GM19193 (cell line): ENCODE results near the gene ATP10B.

Source experiments
- POLR2A ChIP-seq: IDR thresholded peaks from 4 replicates; pipeline ENCODE4 v1.6.1; 2011; ENCODE audit not compliant: insufficient read depth, insufficient read length; ENCODE audit errors: extremely low read depth

ATP10B gene

DNA sequence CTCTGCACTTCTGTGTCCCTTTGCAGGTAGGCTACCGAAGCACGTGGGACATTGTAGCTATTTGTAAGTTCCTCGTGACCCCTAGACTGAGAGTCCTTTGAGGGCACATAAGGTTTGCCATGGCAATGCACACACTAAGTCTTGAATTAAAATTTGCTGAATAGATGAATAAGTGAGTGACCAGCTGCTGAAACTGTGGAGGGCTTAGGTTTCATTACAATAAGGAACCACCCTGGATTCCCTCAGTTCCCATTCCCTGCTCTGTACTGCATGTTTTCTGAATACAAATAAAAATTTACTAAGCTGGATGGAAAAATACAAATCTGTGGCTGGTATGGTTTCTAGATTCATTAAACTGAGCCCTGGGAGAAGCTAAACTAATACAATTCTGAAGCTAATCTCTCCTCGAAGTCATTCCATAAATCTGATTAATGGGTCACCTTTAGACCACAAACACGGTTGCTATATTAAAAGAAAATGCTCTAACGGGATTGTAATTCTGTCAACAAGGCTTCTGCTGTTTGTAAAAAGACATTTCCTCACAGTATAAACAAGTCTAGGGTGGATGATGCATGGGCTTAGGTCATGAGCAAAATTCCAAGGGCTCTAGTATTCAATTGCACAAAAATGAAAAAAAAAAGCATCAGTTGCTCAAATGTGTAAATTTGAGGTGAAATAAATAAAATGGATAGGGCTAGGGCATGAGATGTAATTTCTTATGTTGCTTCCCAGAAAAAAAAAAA is 172.3 kb downstream of the ATP10B start:
- TF ChIP-seq POLR2A = no peak

DNA sequence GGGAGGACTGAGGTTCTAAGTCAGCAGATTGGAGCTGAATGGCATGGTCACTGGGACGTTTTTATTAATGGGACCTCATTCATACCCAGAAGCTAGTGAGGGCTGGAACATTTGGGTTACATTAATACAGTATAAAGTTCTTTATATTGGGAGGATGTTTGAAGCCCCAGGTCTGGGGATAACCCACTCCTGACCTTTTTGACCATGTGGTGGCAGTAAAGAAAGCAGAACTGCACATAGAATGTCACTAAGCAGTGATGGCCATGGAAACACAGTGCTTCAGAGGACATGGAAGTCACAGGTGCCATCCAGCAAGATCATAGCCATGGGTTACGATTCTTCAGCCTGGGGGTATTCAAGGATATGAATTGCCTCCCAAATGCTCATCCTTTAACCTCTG is 176.0 kb downstream of the ATP10B start:
- no peak for TF ChIP-seq POLR2A

DNA sequence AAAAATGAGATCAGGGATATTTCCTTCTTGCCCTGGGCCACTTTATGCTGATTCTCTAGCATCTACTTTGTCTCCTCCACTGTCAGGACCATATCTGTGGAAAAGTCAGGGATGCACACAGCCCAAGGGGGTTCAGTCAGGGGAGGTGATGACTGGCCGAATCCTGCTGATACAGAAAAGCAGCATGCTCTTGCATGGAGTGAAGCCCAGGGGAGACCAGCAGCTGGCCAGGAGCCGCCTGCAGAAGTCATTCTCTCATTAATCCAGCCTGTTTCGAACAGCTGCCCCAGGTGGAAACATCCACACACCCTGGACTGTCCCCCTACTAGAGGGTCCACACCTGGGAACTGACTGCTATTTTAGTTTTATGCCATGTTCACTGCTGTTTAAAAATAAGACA is 177.1 kb downstream of the ATP10B start:
- TF ChIP-seq POLR2A = no peak

DNA sequence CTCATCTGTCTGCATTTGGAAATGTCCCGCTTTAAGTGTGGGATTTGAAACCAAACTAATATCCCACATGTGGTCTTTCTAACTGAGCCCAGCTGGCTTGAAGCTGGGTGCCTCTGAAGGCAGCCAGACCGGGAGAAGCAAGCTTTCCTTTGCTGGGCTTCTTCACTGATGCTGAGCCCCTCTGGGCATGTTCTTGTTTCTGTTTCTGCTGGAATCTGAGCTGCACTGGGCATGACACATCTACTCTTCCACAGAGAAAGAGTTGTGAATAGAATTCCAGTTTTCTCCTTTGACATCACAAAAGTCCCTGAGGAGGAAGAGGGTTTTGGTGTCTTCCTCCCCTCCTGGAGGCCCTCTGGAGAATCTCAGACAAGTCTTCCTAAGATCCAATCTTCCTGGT is 179.5 kb downstream of the ATP10B start:
- TF ChIP-seq POLR2A = no peak

DNA sequence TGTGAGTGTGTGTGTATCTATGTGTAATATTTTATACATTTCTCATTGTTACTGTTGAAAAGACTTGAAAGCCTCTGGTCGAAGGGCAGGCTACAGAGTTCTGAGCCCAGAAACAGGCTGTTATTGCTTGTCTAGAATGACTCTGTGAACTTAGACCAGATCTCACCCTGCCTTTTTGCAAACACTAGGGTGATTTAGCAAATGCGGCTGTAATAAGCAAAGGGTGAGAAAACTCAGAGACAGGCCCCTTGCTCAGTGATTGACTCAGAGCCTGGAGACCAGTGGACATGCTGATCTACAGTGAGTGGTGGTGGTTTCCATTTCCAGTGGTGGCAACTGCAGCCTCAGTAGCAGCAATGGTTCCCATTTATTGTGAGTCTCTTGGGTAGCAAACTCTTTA is 183.7 kb downstream of the ATP10B start:
- no peak for TF ChIP-seq POLR2A

DNA sequence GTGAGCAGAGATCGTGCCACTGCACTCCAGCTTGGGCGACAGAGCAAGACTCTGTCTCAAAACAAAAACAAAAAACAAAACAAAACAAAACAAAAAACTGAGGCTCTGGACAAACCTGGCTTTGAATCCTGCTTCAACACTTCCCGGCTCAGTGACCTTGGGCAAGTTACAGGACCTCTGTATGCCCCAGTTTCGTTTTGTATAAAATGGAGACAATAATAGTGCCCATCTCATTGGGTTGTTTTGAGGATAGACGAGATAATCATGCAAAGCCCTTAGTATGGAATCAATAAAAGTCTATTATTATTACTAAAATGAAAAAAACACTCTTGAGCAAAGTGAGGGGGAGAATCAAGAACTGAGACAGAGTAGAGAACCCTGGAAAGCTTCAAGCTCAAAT is 184.9 kb downstream of the ATP10B start:
- TF ChIP-seq POLR2A = no peak

DNA sequence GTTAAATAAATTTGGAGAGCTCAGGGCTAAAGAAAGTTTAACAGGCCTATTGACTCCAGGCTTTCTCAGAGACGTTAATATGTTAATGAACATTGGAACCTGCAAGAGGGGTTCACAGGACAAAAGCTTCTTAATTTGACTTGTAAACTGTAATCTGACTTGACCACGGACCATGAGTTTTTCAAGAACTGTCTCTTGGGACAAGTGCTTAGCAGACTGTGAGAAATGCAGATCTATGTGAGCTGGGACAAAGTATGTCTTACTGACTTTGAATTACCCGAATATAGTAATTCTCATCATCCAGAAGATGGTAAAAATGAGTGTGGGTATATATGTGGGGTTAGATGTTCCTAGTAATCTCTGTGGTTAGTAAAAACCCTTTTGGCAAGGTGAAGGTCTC is 186.6 kb downstream of the ATP10B start:
- no peak for TF ChIP-seq POLR2A

DNA sequence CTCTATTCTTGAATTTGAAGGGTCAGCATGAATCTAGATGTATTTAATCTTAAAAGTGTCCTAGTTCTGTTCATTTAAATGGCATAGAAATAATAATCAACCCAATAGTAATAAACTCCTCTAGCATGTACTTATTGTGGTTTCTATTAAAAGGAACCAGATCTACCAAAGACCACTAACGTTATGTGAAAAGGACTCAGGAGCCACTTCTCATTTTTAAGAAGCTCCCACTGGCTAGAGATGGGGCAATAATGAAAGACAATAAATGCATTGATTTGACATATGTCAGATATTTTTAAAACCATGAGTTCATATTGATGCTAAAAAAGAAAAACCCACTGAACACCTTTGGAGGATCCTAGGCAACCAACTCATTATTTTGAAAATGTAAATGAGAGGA is 191.9 kb downstream of the ATP10B start:
- no peak for TF ChIP-seq POLR2A

DNA sequence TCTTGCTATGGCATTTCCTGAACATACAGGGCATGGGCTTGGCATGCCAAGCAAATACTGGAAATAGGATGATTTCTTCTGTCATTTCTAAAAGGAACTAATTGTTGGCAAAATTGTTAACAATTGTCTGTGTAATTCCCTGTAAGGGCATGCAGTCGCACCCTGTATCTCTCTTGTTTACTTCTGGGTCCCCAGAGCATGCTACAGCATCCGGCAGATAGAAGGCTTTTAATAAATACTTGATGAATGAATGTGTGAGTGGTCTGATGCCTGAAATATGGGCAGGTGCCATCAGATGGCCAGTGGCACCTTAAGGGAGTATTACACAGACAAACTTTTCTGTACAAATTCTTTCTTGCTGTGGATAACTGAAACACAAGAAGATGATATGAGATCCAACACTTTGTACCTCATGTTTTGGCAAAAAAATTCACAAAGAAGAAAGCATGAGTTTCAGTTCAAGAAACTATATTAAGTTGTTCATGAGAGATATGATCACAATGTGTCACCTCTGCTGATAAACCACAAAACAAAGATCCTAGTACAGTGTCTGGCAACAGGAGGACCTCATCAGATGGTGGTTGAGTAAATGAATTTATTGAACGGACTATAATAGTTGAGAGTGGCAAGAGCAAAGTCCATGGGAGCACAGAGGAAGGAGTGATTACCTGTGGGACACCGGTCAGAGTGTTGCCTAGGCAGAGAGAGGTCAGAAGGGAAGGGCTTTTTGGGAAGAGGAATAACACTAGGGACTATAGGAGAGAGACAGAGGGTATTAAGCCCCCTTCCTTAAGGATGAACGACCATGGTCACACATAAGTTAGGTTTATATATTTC is 194.2 kb downstream of the ATP10B start:
- TF ChIP-seq POLR2A = no peak

DNA sequence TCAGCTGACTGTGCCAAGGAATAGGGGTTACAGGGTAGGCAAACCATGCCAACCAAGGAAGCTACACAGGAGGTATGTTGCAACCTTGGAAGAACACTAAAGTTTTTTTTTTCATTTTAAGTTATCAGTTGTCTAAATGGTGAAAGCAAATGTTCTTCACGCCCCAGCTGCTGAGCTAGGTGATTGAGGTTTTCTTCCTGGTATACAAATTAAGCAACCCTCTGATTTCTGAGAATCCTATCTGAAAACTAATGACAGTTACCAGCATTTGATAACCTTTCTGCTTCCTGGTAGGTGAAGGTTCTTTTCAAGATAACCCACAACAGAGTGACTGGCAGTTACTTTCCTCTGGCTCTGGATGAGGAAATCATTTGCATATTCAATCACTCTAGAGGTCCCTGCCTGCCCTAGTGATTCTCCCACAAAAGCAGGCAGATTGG is 194.9 kb downstream of the ATP10B start:
- TF ChIP-seq POLR2A = no peak

DNA sequence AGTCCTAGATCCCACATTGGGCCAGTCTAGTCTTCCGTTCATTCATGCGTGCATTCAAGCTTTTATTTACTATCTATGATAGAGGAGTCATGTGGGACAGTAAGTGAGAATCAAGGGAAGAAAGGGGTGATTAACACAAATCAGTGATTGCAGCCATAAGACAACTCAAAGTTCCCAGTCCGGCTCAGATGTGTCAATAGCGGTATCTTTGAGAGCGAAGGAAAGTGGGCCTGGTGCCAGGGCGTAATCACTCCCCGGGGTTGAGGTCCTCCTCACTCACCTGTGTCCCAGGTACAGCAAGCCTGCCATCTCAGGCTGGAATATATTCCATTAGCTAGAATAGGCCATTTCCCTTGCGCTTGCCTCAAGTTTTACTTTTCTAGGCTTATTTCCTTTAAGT is 196.3 kb downstream of the ATP10B start:
- no peak for TF ChIP-seq POLR2A

DNA sequence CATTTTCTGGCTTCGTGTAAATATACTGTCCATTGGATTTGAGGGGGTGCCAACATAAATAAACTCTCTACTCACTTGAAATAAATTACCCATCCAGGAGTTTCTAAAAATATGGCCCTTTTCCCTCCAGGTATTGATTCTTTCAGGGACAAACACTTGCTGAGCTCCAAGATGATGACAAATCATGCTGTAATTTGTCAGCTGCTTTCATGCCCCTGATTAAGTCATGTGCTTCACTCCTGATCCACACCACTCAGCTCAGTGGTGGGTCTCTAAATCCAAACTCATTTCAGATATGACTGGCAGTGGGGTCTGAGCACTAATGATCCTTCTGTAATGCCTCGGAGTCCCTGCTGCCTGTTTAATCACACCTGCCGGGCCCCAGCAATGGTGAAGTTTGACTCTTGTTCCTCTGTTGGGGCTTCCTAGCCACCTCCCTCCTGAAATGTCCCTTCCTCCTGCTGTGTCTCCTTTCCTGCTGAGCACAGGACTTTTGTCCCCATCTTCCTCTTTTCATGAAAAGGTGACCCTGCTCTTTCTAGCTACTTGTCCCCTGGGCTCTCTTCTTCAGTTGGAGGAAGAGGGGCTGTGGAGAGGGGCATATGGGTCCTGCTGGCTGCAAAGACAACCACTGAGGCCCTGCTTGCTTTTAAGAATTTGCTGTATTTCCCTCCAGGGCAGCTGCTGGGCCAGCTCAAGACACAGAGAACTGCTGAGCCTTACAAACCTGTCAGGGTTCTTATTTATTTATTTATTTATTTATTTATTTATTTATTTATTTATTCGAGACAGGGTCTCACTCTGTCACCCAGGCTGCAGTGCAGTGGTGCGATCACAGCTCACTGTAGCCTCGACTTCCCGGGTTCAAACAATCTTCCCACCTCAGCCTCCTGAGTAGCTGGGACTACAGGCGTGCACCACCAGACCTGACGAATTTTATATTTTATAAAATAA is 200.0 kb downstream of the ATP10B start:
- TF ChIP-seq POLR2A = no peak

DNA sequence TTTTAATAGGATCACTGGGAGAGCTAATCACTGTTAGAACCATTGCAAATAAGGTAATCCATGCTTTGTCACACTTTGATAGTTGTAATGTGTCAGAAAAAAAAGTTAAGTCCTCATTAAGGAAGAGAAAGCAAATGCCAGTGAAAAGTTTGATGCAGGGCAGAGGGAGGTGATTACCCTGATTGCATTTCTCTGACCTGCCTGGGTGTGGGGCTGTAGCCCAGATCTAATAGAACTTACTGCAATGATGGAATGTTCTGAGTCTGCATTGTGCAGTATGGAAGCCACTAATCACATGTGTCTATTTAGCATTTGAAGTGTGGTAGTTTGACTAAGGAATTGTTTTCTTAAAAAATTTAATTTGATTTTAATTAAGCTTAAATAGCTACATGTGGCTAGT is 202.7 kb downstream of the ATP10B start:
- TF ChIP-seq POLR2A = no peak

DNA sequence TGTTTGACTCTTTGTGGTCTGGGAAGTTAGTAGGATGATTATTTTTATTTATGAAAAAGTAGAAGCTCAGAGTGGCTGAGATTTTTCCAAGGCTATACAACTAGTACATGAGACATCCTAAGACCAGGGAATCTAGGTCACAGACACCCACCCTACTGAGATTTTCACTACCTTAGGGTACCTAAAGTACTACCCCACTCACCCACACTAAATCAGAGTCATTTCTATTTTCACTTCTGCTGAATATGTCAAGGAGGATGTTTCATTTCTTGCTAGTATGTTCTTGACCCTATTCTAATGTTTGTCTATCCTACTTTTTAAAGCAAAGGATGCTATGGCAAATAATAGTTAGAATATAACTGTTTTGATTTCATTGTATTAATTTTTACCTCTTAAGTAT is 206.0 kb downstream of the ATP10B start:
- TF ChIP-seq POLR2A = no peak
